H1 (cell line): ENCODE data around the gene CFAP97D2. TPM values are rescaled to one million over a fixed set of nuclear protein-coding genes. Genes with fewer than 3 reads are reported as not detected.

Experiments
- CTCF ChIA-PET: fragments of 300-600 bp; sonication (Branson Sonifier 250); formaldehyde crosslinking; loops from one replicate; lab custom pipeline; 2021; ENCODE audit not compliant: partially characterized antibody; lab: Charles Lee
- POLR2A ChIA-PET: fragments of 300-600 bp; sonication (Branson Sonifier 250); formaldehyde crosslinking; loops from one replicate; lab custom pipeline; 2021; ENCODE audit warnings: inconsistent platforms; ENCODE audit not compliant: partially characterized antibody; lab: Charles Lee
- DNase-seq, 2 experiments: peaks; one replicate each; pipeline versions ENCODE4 v3.0.0 to v3.0.0-alpha.2; 2010 to 2022; ENCODE audit warnings: low spot score in 2 of 2, low read depth in 1 of 2, mixed read lengths in 1 of 2
- FAIRE-seq: peaks from 2 replicates; lab custom pipeline; 2011; peaks lifted over from hg19 to GRCh38; lab: Jason Lieb, UNC
- H2AFZ ChIP-seq: 2 replicates; pipeline ENCODE4 v1.8.1; 2012; ENCODE audit warnings: low read length, inconsistent platforms
- H2AK5ac ChIP-seq: 2 replicates; pipeline ENCODE4 v1.6.1; 2013; ENCODE audit warnings: low read depth, low read length
- H2BK120ac ChIP-seq: replicated peaks from 2 replicates; pipeline ENCODE3; 2013; ENCODE audit warnings: low read depth, low read length, inconsistent platforms
- H2BK12ac ChIP-seq: 2 replicates; pipeline ENCODE4 v1.6.1; 2013; ENCODE audit warnings: low read depth, low read length
- H2BK15ac ChIP-seq: 2 replicates; pipeline ENCODE4 v1.6.1; 2013; ENCODE audit warnings: low read length
- H2BK20ac ChIP-seq: 2 replicates; pipeline ENCODE4 v1.6.1; 2013; ENCODE audit warnings: low read length
- H2BK5ac ChIP-seq: 2 replicates; pipeline ENCODE4 v1.6.1; 2013; ENCODE audit warnings: low read depth, low read length
- H3K14ac ChIP-seq: 2 replicates; pipeline ENCODE4 v1.6.1; 2013; ENCODE audit warnings: inconsistent platforms; ENCODE audit not compliant: insufficient read length
- H3K18ac ChIP-seq: 2 replicates; pipeline ENCODE4 v1.6.1; 2013; ENCODE audit warnings: low read length; ENCODE audit errors: extremely low read depth
- H3K23ac ChIP-seq: 2 replicates; pipeline ENCODE4 v1.6.1; 2013; ENCODE audit warnings: inconsistent platforms; ENCODE audit not compliant: insufficient read length
- H3K23me2 ChIP-seq: 2 replicates; pipeline ENCODE4 v1.6.1; 2013; ENCODE audit warnings: low read depth, low read length
- H3K27ac ChIP-seq: 2 replicates; pipeline ENCODE4 v1.6.1; 2011; ENCODE audit warnings: low read depth, low read length, inconsistent platforms
- H3K27me3 ChIP-seq, 4 experiments: replicated peaks in 1 of 4; 1 replicate in 1 of 4; 2 replicates in 3 of 4; pipeline versions ENCODE4 v1.6.1 to v1.8.1; 2011 to 2013; ENCODE audit warnings: low read length in 3 of 4, mild to moderate bottlenecking in 3 of 4, inconsistent platforms in 2 of 4, mixed read lengths in 2 of 4, moderate library complexity in 1 of 4; ENCODE audit not compliant: control insufficient read depth in 3 of 4, insufficient read depth in 3 of 4; ENCODE audit errors: extremely low read depth in 1 of 4
- H3K36me3 ChIP-seq, 4 experiments: 2 replicates each; pipeline versions ENCODE4 v1.6.1 to v1.8.1; 2011 to 2013; ENCODE audit warnings: mild to moderate bottlenecking in 4 of 4, low read length in 3 of 4, moderate library complexity in 2 of 4, control low read depth in 1 of 4, inconsistent platforms in 1 of 4; ENCODE audit not compliant: insufficient read depth in 4 of 4, control insufficient read depth in 2 of 4
- H3K4ac ChIP-seq: replicated peaks from 2 replicates; pipeline ENCODE3; 2013; ENCODE audit warnings: low read length, low read depth, mixed read lengths, inconsistent platforms; ENCODE audit not compliant: insufficient read length
- H3K4me1 ChIP-seq, 4 experiments: replicated peaks in 1 of 4; 1 replicate in 1 of 4; 2 replicates in 3 of 4; pipeline versions ENCODE4 v1.6.1 to v1.8.1; 2011 to 2013; ENCODE audit warnings: low read length in 3 of 4, inconsistent platforms in 2 of 4, mixed read lengths in 1 of 4; ENCODE audit not compliant: insufficient read depth in 4 of 4, control insufficient read depth in 3 of 4
- H3K4me2 ChIP-seq, 2 experiments: 2 replicates each; pipeline versions ENCODE4 v1.6.1 to v1.8.1; 2011 to 2013; ENCODE audit warnings: low read depth in 2 of 2, low read length in 2 of 2, control low read depth in 1 of 2, inconsistent platforms in 1 of 2, mild to moderate bottlenecking in 1 of 2; ENCODE audit not compliant: insufficient read depth in 1 of 2
- H3K4me3 ChIP-seq, 4 experiments: fragments of 200-600, 300-600 bp in 1 of 4; sonication (generic), shearing (Covaris generic), sonication (Bioruptor Twin) in 1 of 4; 2 replicates each; pipeline versions ENCODE4 v1.5.1 to v1.8.1; 2011 to 2016; ENCODE audit warnings: low read length in 4 of 4, low read depth in 3 of 4, control low read depth in 2 of 4, inconsistent platforms in 2 of 4, mild to moderate bottlenecking in 2 of 4, mixed read lengths in 1 of 4, moderate library complexity in 1 of 4; ENCODE audit not compliant: insufficient read depth in 2 of 4; ENCODE audit errors: extremely low read depth in 1 of 4
- H3K56ac ChIP-seq: replicated peaks from 2 replicates; pipeline ENCODE3; 2013; ENCODE audit warnings: low read depth, mild to moderate bottlenecking, mixed read lengths, low read length, inconsistent platforms; ENCODE audit not compliant: insufficient read length
- H3K79me1 ChIP-seq: 2 replicates; pipeline ENCODE4 v1.6.1; 2013; ENCODE audit warnings: low read depth, low read length, control low read depth
- H3K79me2 ChIP-seq, 2 experiments: 2 replicates each; pipeline versions ENCODE4 v1.6.1 to v1.8.1; 2012 to 2013; ENCODE audit warnings: low read length in 2 of 2, mild to moderate bottlenecking in 2 of 2, inconsistent platforms in 1 of 2; ENCODE audit not compliant: insufficient read depth in 2 of 2, control insufficient read depth in 1 of 2
- H3K9ac ChIP-seq, 4 experiments: replicated peaks in 1 of 4; 1 replicate in 1 of 4; 2 replicates in 3 of 4; pipeline versions ENCODE4 v1.6.1 to v1.8.1; 2011 to 2013; ENCODE audit warnings: low read depth in 3 of 4, low read length in 3 of 4, control low read depth in 2 of 4, mild to moderate bottlenecking in 2 of 4, moderate library complexity in 2 of 4, inconsistent platforms in 1 of 4; ENCODE audit errors: extremely low read depth in 1 of 4
- H3K9me3 ChIP-seq, 2 experiments: 2 replicates each; pipeline versions ENCODE4 v1.6.1 to v1.8.1; 2012 to 2013; ENCODE audit warnings: mild to moderate bottlenecking in 2 of 2, moderate library complexity in 2 of 2, control low read depth in 1 of 2, inconsistent platforms in 1 of 2, low read depth in 1 of 2, low read length in 1 of 2, mixed read lengths in 1 of 2; ENCODE audit not compliant: insufficient read depth in 2 of 2
- H4K20me1 ChIP-seq, 2 experiments: replicated peaks in 1 of 2; 2 replicates each; pipeline versions ENCODE3 to v1.8.1; 2011 to 2013; ENCODE audit warnings: inconsistent platforms in 2 of 2, low read length in 2 of 2, mild to moderate bottlenecking in 1 of 2; ENCODE audit not compliant: insufficient read depth in 2 of 2, control insufficient read depth in 1 of 2
- H4K5ac ChIP-seq: 2 replicates; pipeline ENCODE4 v1.6.1; 2013; ENCODE audit warnings: low read length, low read depth, mixed read lengths, inconsistent platforms; ENCODE audit not compliant: insufficient read length
- H4K8ac ChIP-seq: 2 replicates; pipeline ENCODE4 v1.8.0; 2013; ENCODE audit warnings: mild to moderate bottlenecking, moderate library complexity, low read length, inconsistent platforms; ENCODE audit not compliant: insufficient read depth; ENCODE audit errors: extremely low read depth
- H4K91ac ChIP-seq: replicated peaks from 2 replicates; pipeline ENCODE3; 2013; ENCODE audit warnings: low read length, mixed read lengths, inconsistent platforms; ENCODE audit not compliant: insufficient read length
- ATF3 ChIP-seq: IDR thresholded peaks from 2 replicates; pipeline ENCODE4 v1.6.1; 2011; ENCODE audit warnings: low read depth, mild to moderate bottlenecking, low read length; ENCODE audit not compliant: insufficient read depth
- CEBPB ChIP-seq: IDR thresholded peaks from 2 replicates; pipeline ENCODE4 v1.6.1; 2012; ENCODE audit warnings: low read depth, low read length
- CREB1 ChIP-seq: IDR thresholded peaks from 2 replicates; pipeline ENCODE4 v1.6.1; 2012; ENCODE audit warnings: inconsistent platforms
- EGR1 ChIP-seq: IDR thresholded peaks from 2 replicates; pipeline ENCODE4 v1.6.1; 2011; ENCODE audit warnings: low read depth, low read length, borderline replicate concordance
- JUN ChIP-seq: IDR thresholded peaks from 2 replicates; pipeline ENCODE4 v1.6.1; 2011; ENCODE audit warnings: low read depth, mild to moderate bottlenecking, improper control_type of control experiment, low read length
- JUND ChIP-seq: IDR thresholded peaks from 2 replicates; pipeline ENCODE4 v1.6.1; 2011; ENCODE audit warnings: mild to moderate bottlenecking, improper control_type of control experiment, low read length
- KDM1A ChIP-seq: fragments of 200-600, 300-600 bp; sonication (generic); IDR thresholded peaks from 2 replicates; pipeline ENCODE4 v1.7.1; 2016; ENCODE audit warnings: mild to moderate bottlenecking, low read length, borderline replicate concordance
- KDM5A ChIP-seq: fragments of 200-600 bp; IDR thresholded peaks from 2 replicates; pipeline ENCODE4 v1.7.1; 2012; ENCODE audit warnings: mild to moderate bottlenecking, low read length, inconsistent platforms, mixed read lengths
- MAFK ChIP-seq: IDR thresholded peaks from 2 replicates; pipeline ENCODE4 v1.6.1; 2012; ENCODE audit warnings: low read depth, mild to moderate bottlenecking, improper control_type of control experiment, low read length
- RXRA ChIP-seq: IDR thresholded peaks from 2 replicates; pipeline ENCODE4 v1.6.1; 2011; ENCODE audit warnings: low read depth, mild to moderate bottlenecking, low read length, moderate library complexity; ENCODE audit not compliant: insufficient read depth
- SIN3A ChIP-seq, 2 experiments: IDR thresholded peaks in 1 of 2; conservative IDR thresholded peaks in 1 of 2; 2 replicates each; pipeline ENCODE4 v1.6.1; 2011 to 2012; ENCODE audit warnings: low read length in 2 of 2, improper control_type of control experiment in 1 of 2, low read depth in 1 of 2, mild to moderate bottlenecking in 1 of 2
- SIRT6 ChIP-seq: IDR thresholded peaks from one replicate; pipeline ENCODE4 v1.7.1; 2012; ENCODE audit warnings: low read length, inconsistent platforms
- SP2 ChIP-seq: IDR thresholded peaks from 2 replicates; pipeline ENCODE4 v1.6.1; 2012; ENCODE audit warnings: mild to moderate bottlenecking, low read length, inconsistent platforms
- TCF12 ChIP-seq: IDR thresholded peaks from 2 replicates; pipeline ENCODE4 v1.6.1; 2011; ENCODE audit warnings: low read depth, mild to moderate bottlenecking, low read length
- TEAD4 ChIP-seq: IDR thresholded peaks from 2 replicates; pipeline ENCODE4 v1.6.1; 2012; ENCODE audit warnings: low read depth, low read length, inconsistent platforms, mixed read lengths
- YY1 ChIP-seq: IDR thresholded peaks from 2 replicates; pipeline ENCODE4 v1.6.1; 2011; ENCODE audit warnings: low read depth, mild to moderate bottlenecking, low read length
- WGBS, 2 experiments: shearing (Covaris generic) in 1 of 2; methylation state at CpG; one replicate each; pipeline versions ENCODE4 v1.1.6 to v1.1.7; 2013 to 2015; ENCODE audit warnings: low lambda C conversion rate in 2 of 2, mixed read lengths in 2 of 2, inconsistent platforms in 1 of 2, low coverage in 1 of 2, missing lambda C conversion rate in 1 of 2; ENCODE audit not compliant: insufficient replicate concordance in 2 of 2, insufficient coverage in 1 of 2, insufficient read length in 1 of 2; ENCODE audit errors: extremely low coverage in 1 of 2, missing lambda C conversion rate in 1 of 2; 5-methylcytosine and 5-hydroxymethylcytosine counted together
- polyA plus RNA-seq, 7 experiments: library from polyadenylated mRNA; depleted of rRNA in 3 of 7; stranded (reverse) in 5 of 7; unstranded in 2 of 7; fragments of >200 nt in 5 of 7; fragments of 200-250 nt in 2 of 7; gene quantifications; 1 replicate in 5 of 7; 2 replicates in 1 of 7; 4 replicates in 1 of 7; pipeline versions ENCODE4 v1.2.1 to v1.2.3, GENCODE V29; 2011 to 2013; ENCODE audit warnings: missing spikeins in 2 of 7, mixed read lengths in 2 of 7
- total RNA-seq: library from RNA; stranded (reverse); fragmentation: NEBNext Ultra II Directional; extraction: Animal tissue kit (Norgen Biotek cat#: 25700); gene quantifications from 2 replicates; pipeline ENCODE4 v1.2.1, GENCODE V29; 2021

The CFAP97D2 gene
- total and polyA plus RNA-seq, 2 of the 8 experiments (the other 6 are each of a cell fraction or from before 2014, with no cell fraction given), result not detected

GRCh38 chr13:114198556-114198955 lies 19.5 kb downstream of the CFAP97D2 start:
- peaks cover 4 to 10% of the 10 kb centered on the region in 2 experiments; a peak in 1 of 4 replicates for H3K9me3 ChIP-seq
- H2BK120ac ChIP-seq, result no peak overlapping the region
- H3K18ac ChIP-seq, result no peak overlapping the region
- no peak overlapping the region for H3K14ac ChIP-seq
- H3K79me1 ChIP-seq, result no peaks in the 10 kb centered on the region
- no peak overlapping the region for H2AFZ ChIP-seq
- FAIRE-seq (no peak), DNase-seq (no peak)
- no peak overlapping the region for H3K4me3 ChIP-seq
- POLR2A ChIA-PET, result no interaction called here
- no peaks in the 10 kb centered on the region for H3K36me3 ChIP-seq
- H2BK12ac ChIP-seq, result no peak overlapping the region
- H4K91ac ChIP-seq, result no peak overlapping the region
- H3K79me2 ChIP-seq, result no peaks in the 10 kb centered on the region
- 92% methylated on average over 12 of the region's 47 CpGs; no CpG with 5 or more reads in 1 of the 2 experiments for WGBS, 2 experiments
- no peak overlapping the region for H3K23ac ChIP-seq
- no peak overlapping the region for H2BK15ac ChIP-seq
- no peaks in the 10 kb centered on the region for H3K23me2 ChIP-seq
- no peak overlapping the region for H3K27ac ChIP-seq
- H4K8ac ChIP-seq, result no peak overlapping the region
- no peak overlapping the region for H2BK20ac ChIP-seq
- H3K4ac ChIP-seq, result no peak overlapping the region
- CTCF ChIA-PET, result interaction anchor here (0.5 kb wide), 1 partner anchor 160 kb away, joined by 3 read pairs; no protein-coding TSS in a partner anchor
- H2BK5ac ChIP-seq, result no peak overlapping the region
- H3K56ac ChIP-seq, result no peak overlapping the region
- H3K4me1 ChIP-seq, result peaks cover 0 to 4% (median 2%) of the 10 kb centered on the region in 4 experiments; a peak in 4 of 7 replicates
- H3K27me3 ChIP-seq, result no peaks in the 10 kb centered on the region
- no peaks in the 10 kb centered on the region for H4K20me1 ChIP-seq
- H2AK5ac ChIP-seq, result no peak overlapping the region
- no peak overlapping the region for H3K9ac ChIP-seq
- H4K5ac ChIP-seq, result no peak overlapping the region
- H3K4me2 ChIP-seq, result no peak overlapping the region
- no peak for TF ChIP-seq SIN3A (conservative IDR thresholded peaks at IDR 0.05 in 1 of 2, IDR thresholded peaks at IDR 0.05 in 1 of 2; ENCODE audit: low read depth in 1 of 2, low read length in 2 of 2)
- no peak for TF ChIP-seq MAFK
- no peak for TF ChIP-seq RXRA
- TF ChIP-seq KDM5A, result no peak
- TF ChIP-seq SP2, result no peak
- no peak for TF ChIP-seq CEBPB
- TF ChIP-seq CREB1, result no peak
- no peak for TF ChIP-seq JUND
- no peak for TF ChIP-seq YY1
- no peak for TF ChIP-seq EGR1
- TF ChIP-seq SIRT6, result no peak
- no peak for TF ChIP-seq TEAD4
- no peak for TF ChIP-seq TCF12
- no peak for TF ChIP-seq JUN
- no peak for TF ChIP-seq ATF3
- no peak for TF ChIP-seq KDM1A
